Head of caudate nucleus (tissue), 42 donors: ENCODE measurements around the gene NKAIN1.
"Not testable (repeated sequence)": the region's sequence is repeated elsewhere in the genome, so short reads cannot be mapped to it uniquely, and the experiment has no call there.

Experiments
- DNase-seq, 42 donors: peaks; one replicate each; pipeline versions ENCODE4 v3.0.0 to v3.0.0-alpha.2; 2020 to 2021; ENCODE audit warnings: mixed read lengths in 7 of 42
- intact Hi-C: fragments of 100-400 bp; cut with DNase I; formaldehyde crosslinking; loops from one replicate; pipeline ENCODE4 v1.15.0; 2022

The NKAIN1 gene

DNA sequence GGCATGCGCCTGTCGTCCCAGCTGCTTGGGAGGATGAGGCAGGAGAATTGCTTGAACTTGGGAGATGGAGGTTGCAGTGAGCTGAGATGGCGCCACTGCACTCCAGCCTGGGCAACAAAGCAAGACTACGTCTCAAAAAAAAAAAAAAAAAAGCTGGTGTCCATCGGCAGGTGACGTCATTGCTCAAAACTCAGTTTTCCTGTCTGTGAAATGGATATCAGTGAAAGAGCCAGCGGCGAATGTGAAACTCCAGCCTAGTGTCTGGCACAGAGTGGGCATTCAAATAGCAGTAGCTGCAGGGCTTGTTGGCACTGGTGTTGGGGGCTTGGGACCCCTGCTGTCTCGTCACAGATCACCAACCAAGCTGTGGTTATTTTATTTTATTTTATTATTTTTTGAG is 75.8 kb downstream of the NKAIN1 start:
- intact Hi-C loops = loop anchor here (10.0 kb wide), 1 partner anchor 381 kb away; no protein-coding TSS in a partner anchor

DNA sequence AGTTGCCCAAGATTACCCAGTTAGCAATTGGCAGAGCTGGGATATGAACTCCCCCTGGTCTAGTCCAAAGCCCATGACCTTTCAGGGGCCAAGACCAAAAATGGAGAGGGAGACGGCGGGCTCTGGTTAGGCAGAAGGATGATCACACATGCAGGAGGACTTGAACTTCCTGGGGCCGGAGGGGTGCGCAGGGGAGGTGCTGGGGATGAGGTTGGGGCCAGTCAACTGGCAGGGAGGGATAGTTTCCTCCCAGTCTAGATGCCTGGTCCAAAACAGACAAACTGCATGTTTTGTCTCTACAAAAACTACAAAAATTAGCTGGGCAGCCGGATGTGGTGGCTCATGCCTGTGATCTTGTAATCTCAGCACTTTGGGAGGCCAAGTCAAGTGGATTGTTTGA is 78.1 kb downstream of the NKAIN1 start:
- no peak for DNase-seq
- intact Hi-C loops = loop anchor here (10.0 kb wide), 1 partner anchor 383 kb away; no protein-coding TSS in a partner anchor

More for the DNA sequence above, 75.8 kb downstream of the NKAIN1 start:
- DNase-seq = no peak

GRCh38 chr1:31159869-31160611 is 79.6 kb downstream of the NKAIN1 start:
- intact Hi-C loops = loop anchor here (10.0 kb wide), 1 partner anchor 385 kb away; no protein-coding TSS in a partner anchor
- no peak for DNase-seq

DNA sequence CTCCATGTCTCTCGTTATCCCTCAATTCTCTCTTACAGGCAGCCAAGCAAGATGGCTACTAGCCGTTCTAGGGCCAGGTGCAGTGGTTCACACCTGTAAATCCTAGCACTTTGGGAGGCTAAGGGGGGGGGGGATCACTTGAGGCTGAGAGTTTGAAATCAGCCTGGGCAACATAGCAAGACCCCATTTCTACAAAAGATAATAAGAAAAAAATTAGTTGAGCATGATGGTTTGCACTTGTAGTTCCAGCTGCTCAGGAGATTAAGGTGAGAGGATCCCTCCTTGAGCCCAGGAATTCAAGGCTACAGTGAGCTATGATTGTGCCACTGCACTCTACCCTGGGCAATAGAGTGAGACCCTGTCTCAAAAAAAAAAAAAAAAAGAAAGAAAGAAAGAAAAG is 80.4 kb downstream of the NKAIN1 start:
- intact Hi-C loops = no loop called here
- no peak for DNase-seq

DNA sequence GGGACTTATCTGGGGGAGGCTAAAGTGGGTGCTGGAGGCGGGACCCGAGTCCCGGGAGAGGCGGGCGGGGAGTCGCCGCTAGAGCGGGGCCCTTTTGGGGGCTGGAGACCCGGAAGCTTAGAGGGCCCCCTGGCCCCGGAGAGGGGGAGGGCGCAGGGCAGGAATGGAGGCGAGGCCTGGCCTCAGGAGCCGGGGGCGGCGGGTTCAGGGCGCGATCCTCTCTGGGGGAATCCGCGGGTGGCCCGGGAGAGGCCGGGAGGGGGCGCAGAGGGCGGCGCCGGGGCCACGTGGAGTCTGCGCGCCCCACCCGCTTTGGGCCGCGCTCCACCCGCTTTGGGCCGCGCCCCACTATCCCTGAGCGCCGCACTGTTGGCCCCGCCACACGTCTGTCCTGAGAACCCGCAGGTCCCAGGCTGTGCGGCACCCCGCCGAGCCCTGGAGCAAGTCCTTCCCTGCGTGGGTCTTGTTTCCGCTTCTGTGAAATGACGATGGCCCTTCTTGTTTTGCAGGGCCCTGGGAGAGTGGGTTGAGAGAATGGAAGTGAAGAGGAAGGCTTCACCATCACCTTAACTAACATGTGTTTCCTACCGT is 84.4 kb downstream of the NKAIN1 start:
- intact Hi-C loops = no loop called here
- DNase-seq = peak in 41 of 42 donors; percentile 11 to 76 (median 53)

- intact Hi-C loops = no loop called here
- peak; percentile 16 to 77 (median 56) for DNase-seq
These were observed 85.0 kb downstream of the NKAIN1 start for GRCh38 chr1:31154632-31155215.

DNA sequence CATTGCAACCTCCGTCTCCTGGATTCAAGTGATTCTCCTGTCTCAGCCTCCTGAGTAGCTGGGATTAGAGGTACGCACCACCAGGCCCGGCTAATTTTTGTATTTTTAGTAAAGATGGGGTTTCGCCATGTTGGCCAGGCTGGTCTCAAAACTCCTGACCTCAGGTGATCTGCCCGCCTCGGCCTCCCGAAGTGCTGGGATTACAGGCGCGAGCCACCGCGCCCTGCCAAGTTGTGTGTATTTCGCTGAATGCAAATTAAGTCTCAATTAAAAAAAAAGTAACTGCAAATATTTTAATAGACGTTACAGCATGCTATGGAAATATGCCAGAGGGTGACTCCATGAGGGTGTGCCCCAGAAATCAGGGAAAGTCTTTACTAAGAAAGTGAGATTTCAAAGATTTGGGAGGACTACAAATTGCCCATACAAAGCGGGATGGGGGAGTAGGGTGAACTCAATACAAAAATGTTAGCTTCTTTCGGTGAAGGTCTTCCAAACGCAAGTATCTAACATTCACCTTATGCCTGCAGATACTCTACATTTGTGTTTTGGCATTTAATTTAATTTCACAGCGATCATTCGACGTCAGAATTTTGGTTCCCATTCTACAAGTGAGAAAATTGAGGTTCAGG is 85.6 kb downstream of the NKAIN1 start:
- DNase-seq = no peak
- intact Hi-C loops = no loop called here

- intact Hi-C loops = no loop called here
These were observed 86.3 kb downstream of the NKAIN1 start for GRCh38 chr1:31153423-31153822.

DNA sequence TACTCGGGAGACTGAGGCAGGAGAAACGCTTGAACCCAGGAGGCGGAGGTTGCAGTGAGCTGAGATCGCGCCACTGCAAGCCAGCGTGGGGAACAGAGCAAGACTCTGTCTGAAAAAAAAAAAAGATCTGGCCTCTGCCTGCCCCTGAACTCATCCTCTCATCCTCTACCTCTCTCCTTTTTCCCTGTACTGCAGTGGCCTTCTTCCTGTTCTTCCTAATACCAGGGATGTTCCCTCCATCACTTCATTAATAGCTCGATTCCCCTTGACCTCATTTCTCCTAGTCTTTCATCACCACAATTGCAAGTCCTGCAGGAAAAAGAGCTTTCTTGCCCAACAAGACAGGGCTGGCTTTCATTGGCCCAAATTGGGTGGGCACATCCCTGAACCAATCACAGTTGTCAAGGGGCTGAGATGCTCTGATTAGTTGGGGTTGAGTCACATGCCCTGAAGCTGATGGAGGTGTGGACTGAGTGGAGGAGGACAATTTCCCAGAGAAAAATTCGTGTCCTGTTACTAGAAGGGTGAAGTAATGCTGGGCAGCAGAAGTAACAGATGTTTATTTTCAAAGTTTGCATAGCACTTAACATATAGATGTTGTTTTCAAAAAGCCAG is 87.4 kb downstream of the NKAIN1 start:
- intact Hi-C loops = no loop called here
- peak in 2 of 42 donors; percentile 16 to 40 for DNase-seq

More at GRCh38 chr1:31153423-31153822, 86.3 kb downstream of the NKAIN1 start:
- no peak for DNase-seq

DNA sequence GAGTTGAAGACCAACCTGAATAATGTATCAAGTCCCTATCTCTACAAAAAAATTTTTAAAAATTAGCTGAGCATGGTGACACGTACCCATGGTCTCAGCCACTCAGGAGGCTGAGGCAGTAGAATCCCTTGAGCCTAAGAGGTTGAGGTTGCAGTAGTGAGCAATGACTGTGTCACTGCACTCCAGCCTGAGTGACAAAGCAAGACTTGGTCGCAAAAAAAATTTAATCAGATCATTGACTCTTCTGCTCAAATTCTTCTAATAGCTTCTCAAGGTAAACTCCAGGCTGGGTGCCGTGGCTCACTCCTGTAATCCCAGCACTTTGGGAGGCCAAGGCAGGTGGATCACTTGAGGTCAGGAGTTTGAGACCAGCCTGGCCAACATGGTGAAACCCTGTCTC is 88.3 kb downstream of the NKAIN1 start:
- no peak for DNase-seq
- intact Hi-C loops = no loop called here

GRCh38 chr1:31148409-31148808 is 91.3 kb downstream of the NKAIN1 start:
- DNase-seq = no peak
- intact Hi-C loops = no loop called here

- intact Hi-C loops = no loop called here
- DNase-seq = no peak
These were observed 94.0 kb downstream of the NKAIN1 start for GRCh38 chr1:31145648-31146047.

GRCh38 chr1:31144442-31144841 is 95.2 kb downstream of the NKAIN1 start:
- no peak for DNase-seq
- intact Hi-C loops = no loop called here

GRCh38 chr1:31143455-31143854 is 96.2 kb downstream of the NKAIN1 start:
- intact Hi-C loops = no loop called here

GRCh38 chr1:31142406-31142805 is 97.3 kb downstream of the NKAIN1 start:
- DNase-seq = no peak
- intact Hi-C loops = no loop called here

More at GRCh38 chr1:31143455-31143854, 96.2 kb downstream of the NKAIN1 start:
- no peak for DNase-seq

- intact Hi-C loops = no loop called here
- no peak for DNase-seq
These were observed 99.4 kb downstream of the NKAIN1 start for GRCh38 chr1:31140299-31140698.

GRCh38 chr1:31138797-31139521 is 100.7 kb downstream of the NKAIN1 start:
- intact Hi-C loops, DNase-seq: not testable (repeated sequence)

GRCh38 chr1:31137873-31138272 is 101.8 kb downstream of the NKAIN1 start:
- intact Hi-C loops, DNase-seq: not testable (repeated sequence)
